Common myeloid progenitor, CD34-positive (primary cell): ENCODE results near the gene CRACDL.
A peak's percentile ranks its signal among the peaks of the same experiment; 100 is the strongest.

ENCODE experiments used
- CTCF ChIA-PET: fragments of 350-600 bp; sonication (Branson Sonifier 250); formaldehyde crosslinking; loops from one replicate; lab custom pipeline; 2021; ENCODE audit warnings: antibody characterized with exemption; lab: Charles Lee
- POLR2A ChIA-PET: fragments of 350-600 bp; sonication (Branson Sonifier 250); formaldehyde crosslinking; loops from one replicate; lab custom pipeline; 2021; ENCODE audit warnings: antibody characterized with exemption; lab: Charles Lee
- DNase-seq, 3 donors: peaks; one replicate each; pipeline versions ENCODE4 v3.0.0 to v3.0.0-alpha.2; 2013
- H3K27ac ChIP-seq, 2 experiments: 1 replicate in 1 of 2; 2 replicates in 1 of 2; pipeline ENCODE4 v1.7.0; 2013; ENCODE audit warnings: inconsistent platforms in 2 of 2, low read length in 2 of 2, mild to moderate bottlenecking in 2 of 2, low read depth in 1 of 2, moderate library complexity in 1 of 2; ENCODE audit not compliant: severe bottlenecking in 2 of 2, insufficient read depth in 1 of 2, poor library complexity in 1 of 2
- H3K27me3 ChIP-seq, 5 experiments: replicated peaks in 2 of 5; 1 replicate in 3 of 5; 2 replicates in 2 of 5; pipeline versions ENCODE4 v1.6.1 to v1.7.0; 2013; ENCODE audit warnings: low read length in 4 of 5, mild to moderate bottlenecking in 2 of 5, moderate library complexity in 2 of 5, inconsistent platforms in 1 of 5; ENCODE audit not compliant: insufficient read depth in 5 of 5, control insufficient read depth in 4 of 5
- H3K36me3 ChIP-seq, 4 experiments: 1 replicate in 2 of 4; 2 replicates in 2 of 4; pipeline versions ENCODE4 v1.6.1 to v1.7.0; 2013; ENCODE audit warnings: low read length in 3 of 4, control low read depth in 1 of 4, mild to moderate bottlenecking in 1 of 4; ENCODE audit not compliant: control insufficient read depth in 4 of 4, insufficient read depth in 4 of 4
- H3K4me1 ChIP-seq, 4 experiments: 1 replicate in 3 of 4; 2 replicates in 1 of 4; pipeline versions ENCODE4 v1.6.1 to v1.7.1; 2013; ENCODE audit warnings: low read length in 3 of 4, mild to moderate bottlenecking in 3 of 4, control low read depth in 1 of 4, inconsistent platforms in 1 of 4, moderate library complexity in 1 of 4; ENCODE audit not compliant: control insufficient read depth in 4 of 4, insufficient read depth in 4 of 4; ENCODE audit errors: control extremely low read depth in 1 of 4
- H3K4me3 ChIP-seq, 7 experiments: 1 replicate in 4 of 7; 2 replicates in 3 of 7; pipeline versions ENCODE4 v1.5.1 to v1.7.0; 2013; ENCODE audit warnings: mild to moderate bottlenecking in 7 of 7, low read length in 6 of 7, moderate library complexity in 6 of 7, inconsistent platforms in 2 of 7, low read depth in 2 of 7, control low read depth in 1 of 7; ENCODE audit not compliant: insufficient read depth in 4 of 7, control insufficient read depth in 1 of 7; ENCODE audit errors: extremely low read depth in 1 of 7
- H3K9me3 ChIP-seq, 5 experiments: 1 replicate in 4 of 5; 2 replicates in 1 of 5; pipeline versions ENCODE4 v1.6.1 to v1.7.1; 2013; ENCODE audit warnings: low read length in 4 of 5, mild to moderate bottlenecking in 2 of 5, inconsistent platforms in 1 of 5, low read depth in 1 of 5, moderate library complexity in 1 of 5; ENCODE audit not compliant: control insufficient read depth in 4 of 5, insufficient read depth in 2 of 5; ENCODE audit errors: control extremely low read depth in 1 of 5
- WGBS: methylation state at CpG from one replicate; pipeline ENCODE4 v1.1.5; 2013; ENCODE audit not compliant: insufficient coverage; 5-methylcytosine and 5-hydroxymethylcytosine counted together

CRACDL gene

GRCh38 chr2:98857001-98857400 lies 79.0 kb downstream of the CRACDL start:
- ChIA-PET POLR2A (no interaction called here), CTCF (no interaction called here)
- peaks cover 5 to 41% (median 9%) of the 10 kb centered on the region in 5 experiments for H3K9me3 ChIP-seq
- no peak overlapping the region for H3K27ac ChIP-seq
- DNase-seq: no peak
- no peaks in the 10 kb centered on the region for H3K4me1 ChIP-seq
- H3K4me3 ChIP-seq: no peak overlapping the region
- no peaks in the 10 kb centered on the region for H3K27me3 ChIP-seq
- H3K36me3 ChIP-seq: no peaks in the 10 kb centered on the region
- WGBS: no CpG with 5 or more reads among the region's 1 CpG

GRCh38 chr2:98854682-98855081 lies 81.3 kb downstream of the CRACDL start:
- ChIA-PET CTCF (no interaction called here), POLR2A (no interaction called here)
- no CpG with 5 or more reads among the region's 5 CpGs for WGBS
- H3K27me3 ChIP-seq: no peaks in the 10 kb centered on the region
- no peak overlapping the region for H3K27ac ChIP-seq
- peaks cover 0 to 27% (median 9%) of the 10 kb centered on the region in 5 experiments for H3K9me3 ChIP-seq
- H3K4me3 ChIP-seq: no peak overlapping the region
- H3K4me1 ChIP-seq: no peaks in the 10 kb centered on the region
- no peaks in the 10 kb centered on the region for H3K36me3 ChIP-seq
- peak in 1 of 3 donors; percentile 19 for DNase-seq

GRCh38 chr2:98852932-98853331 lies 83.1 kb downstream of the CRACDL start:
- no peak for DNase-seq
- Histone ChIP-seq H3K4me3 (no peak overlapping the region), H3K36me3 (no peaks in the 10 kb centered on the region), H3K4me1 (no peaks in the 10 kb centered on the region), H3K27me3 (no peaks in the 10 kb centered on the region), H3K27ac (no peak overlapping the region), H3K9me3 (peaks cover 0 to 17% (median 2%) of the 10 kb centered on the region in 5 experiments)
- ChIA-PET POLR2A (no interaction called here), CTCF (no interaction called here)
- 83% methylated on average over 1 of the region's 2 CpGs for whole genome bisulfite sequencing

- Histone ChIP-seq H3K9me3 (peaks cover 0 to 3% (median 0%) of the 10 kb centered on the region in 5 experiments), H3K4me3 (no peak overlapping the region), H3K36me3 (no peaks in the 10 kb centered on the region), H3K4me1 (no peaks in the 10 kb centered on the region), H3K27ac (no peak overlapping the region), H3K27me3 (no peaks in the 10 kb centered on the region)
- CTCF ChIA-PET: no interaction called here
- POLR2A ChIA-PET: interaction anchor here (0.5 kb wide), 1 partner anchor 43 kb away, joined by 3 read pairs; no protein-coding TSS in a partner anchor
- DNase-seq: no peak
- over 99% methylated on average over 10 of the region's 10 CpGs for WGBS
These were observed 86.0 kb downstream of the CRACDL start for GRCh38 chr2:98850074-98850473.

GRCh38 chr2:98849113-98849512 lies 86.9 kb downstream of the CRACDL start:
- CTCF ChIA-PET: interaction anchor here (2.6 kb wide), 1 partner anchor 11 kb away, joined by 8 read pairs; no protein-coding TSS in a partner anchor

GRCh38 chr2:98847853-98848252 lies 88.2 kb downstream of the CRACDL start:
- POLR2A ChIA-PET: no interaction called here
- CTCF ChIA-PET: interaction anchor here (1.0 to 2.6 kb wide), 3 partner anchors 10 to 17 kb away, joined by 3 to 8 read pairs (median 3); no protein-coding TSS in a partner anchor
- Histone ChIP-seq H3K27me3 (no peaks in the 10 kb centered on the region), H3K4me1 (no peaks in the 10 kb centered on the region), H3K4me3 (no peak overlapping the region), H3K9me3 (peaks cover 0 to 3% (median 0%) of the 10 kb centered on the region in 5 experiments), H3K27ac (no peak overlapping the region), H3K36me3 (no peaks in the 10 kb centered on the region)
- WGBS: 94% methylated on average over 3 of the region's 5 CpGs
- DNase-seq: no peak

More at GRCh38 chr2:98849113-98849512, 86.9 kb downstream of the CRACDL start:
- POLR2A ChIA-PET: no interaction called here
- peaks cover 0 to 3% (median 0%) of the 10 kb centered on the region in 5 experiments for H3K9me3 ChIP-seq
- H3K4me1 ChIP-seq: no peaks in the 10 kb centered on the region
- H3K36me3 ChIP-seq: no peaks in the 10 kb centered on the region
- WGBS: 100% methylated on average over 3 of the region's 5 CpGs
- H3K27me3 ChIP-seq: no peaks in the 10 kb centered on the region
- no peak for DNase-seq
- no peak overlapping the region for H3K4me3 ChIP-seq
- no peak overlapping the region for H3K27ac ChIP-seq

- no peak overlapping the region for H3K4me3 ChIP-seq
- H3K27ac ChIP-seq: no peak overlapping the region
- no peaks in the 10 kb centered on the region for H3K4me1 ChIP-seq
- H3K36me3 ChIP-seq: no peaks in the 10 kb centered on the region
- ChIA-PET POLR2A (no interaction called here), CTCF (no interaction called here)
- no peaks in the 10 kb centered on the region for H3K27me3 ChIP-seq
- no peaks in the 10 kb centered on the region for H3K9me3 ChIP-seq
- no peak for DNase-seq
These were observed 90.0 kb downstream of the CRACDL start for GRCh38 chr2:98846041-98846440.
